RWPE2 (cell line): ENCODE data around the gene ZNF524.
A peak's percentile ranks its signal among the peaks of the same experiment; 100 is the strongest.

ENCODE experiments used
- ATAC-seq: fragments of 200-7000 bp; cut with Tn5 transposase; 3 replicates; pipeline ENCODE4 v1.9.1; 2021; ENCODE audit warnings: low read depth
- DNase-seq: peaks from one replicate; pipeline ENCODE4 v3.0.0-alpha.2; 2020; ENCODE audit warnings: low spot score
- H3K27ac ChIP-seq: fragments of 450-650 bp; 2 replicates; pipeline ENCODE4 v1.5.1; 2017; ENCODE audit warnings: mild to moderate bottlenecking; ENCODE audit not compliant: poor library complexity, severe bottlenecking
- H3K27me3 ChIP-seq: fragments of 250-450 bp; sonication (Bioruptor Pico); 2 replicates; pipeline ENCODE4 v1.5.1; 2021; ENCODE audit warnings: mild to moderate bottlenecking, moderate library complexity; ENCODE audit not compliant: insufficient read depth, poor library complexity, severe bottlenecking
- H3K36me3 ChIP-seq: fragments of 250-450 bp; sonication (Bioruptor Pico); 2 replicates; pipeline ENCODE4 v1.5.1; 2020; ENCODE audit warnings: low read depth, mild to moderate bottlenecking, moderate library complexity
- H3K4me1 ChIP-seq: fragments of 250-450 bp; sonication (Bioruptor Pico); 2 replicates; pipeline ENCODE4 v1.5.1; 2021; ENCODE audit warnings: mild to moderate bottlenecking, moderate library complexity; ENCODE audit not compliant: insufficient read depth, poor library complexity, severe bottlenecking
- H3K4me3 ChIP-seq: fragments of 250-450 bp; sonication (Bioruptor Pico); 2 replicates; pipeline ENCODE4 v1.5.1; 2021; ENCODE audit warnings: mild to moderate bottlenecking, moderate library complexity; ENCODE audit not compliant: severe bottlenecking
- H3K9me3 ChIP-seq: fragments of 250-450 bp; sonication (Bioruptor Pico); 2 replicates; pipeline ENCODE4 v1.5.1; 2021; ENCODE audit warnings: mild to moderate bottlenecking, moderate library complexity; ENCODE audit not compliant: severe bottlenecking
- CTCF ChIP-seq: fragments of 450-650 bp; IDR thresholded peaks from one replicate; pipeline ENCODE4 v1.5.1; 2017; ENCODE audit warnings: mild to moderate bottlenecking, moderate library complexity; ENCODE audit not compliant: poor library complexity, severe bottlenecking

The ZNF524 gene

DNA sequence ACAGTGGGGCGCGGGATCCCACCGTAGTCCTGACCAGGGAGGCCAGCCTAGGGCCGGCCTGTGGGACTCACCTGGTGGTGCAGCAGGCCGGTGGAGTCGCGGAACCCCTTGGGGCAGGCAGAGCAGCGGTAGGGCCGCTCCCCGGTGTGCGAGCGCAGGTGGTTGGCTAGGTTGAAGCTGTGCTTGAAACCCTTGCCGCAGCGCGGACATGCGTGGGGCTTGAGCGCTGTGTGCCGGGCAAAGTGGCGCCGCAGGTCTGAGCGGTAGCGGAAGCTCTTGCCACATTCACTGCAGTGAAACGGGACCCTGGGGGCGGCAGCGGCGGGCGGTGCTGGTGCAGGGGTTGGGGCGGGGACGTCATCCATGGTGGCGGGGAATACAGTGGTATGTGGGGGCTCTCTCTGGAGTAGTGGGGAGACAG is 2.6 kb upstream of the ZNF524 start:
- H3K36me3 ChIP-seq = peaks cover 24% of the 10 kb centered on the region
- no peak overlapping the region for H3K27ac ChIP-seq
- H3K4me1 ChIP-seq = peaks cover 9% of the 10 kb centered on the region
- no peak overlapping the region for H3K4me3 ChIP-seq
- H3K27me3 ChIP-seq = no peaks in the 10 kb centered on the region
- ATAC-seq (no peak), DNase-seq (no peak)
- no peaks in the 10 kb centered on the region for H3K9me3 ChIP-seq
- no peak for TF ChIP-seq CTCF

DNA sequence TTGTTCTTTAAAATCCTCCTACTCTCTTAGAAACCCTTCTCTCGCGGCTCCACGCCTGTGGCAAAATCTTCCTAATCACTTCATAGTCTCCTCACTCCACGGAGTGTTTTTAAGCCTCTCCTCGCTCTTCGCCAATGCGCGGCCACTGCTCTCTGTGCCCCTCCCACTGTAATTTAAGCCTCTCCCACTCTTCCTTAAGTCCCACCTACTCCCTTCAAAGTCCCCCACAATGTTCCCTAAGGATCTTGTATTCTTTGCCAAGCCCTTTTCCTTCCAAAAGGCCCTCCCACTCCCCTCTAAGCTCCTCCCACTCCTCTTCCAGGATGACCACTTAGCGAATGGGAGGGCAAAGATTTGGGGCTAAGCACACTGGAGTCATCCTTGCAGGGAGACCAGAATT is 2.1 kb upstream of the ZNF524 start:
- no peak overlapping the region for H3K4me3 ChIP-seq
- peaks cover 9% of the 10 kb centered on the region for H3K4me1 ChIP-seq
- peaks cover 24% of the 10 kb centered on the region for H3K36me3 ChIP-seq
- TF ChIP-seq CTCF = no peak
- no peaks in the 10 kb centered on the region for H3K9me3 ChIP-seq
- DNase-seq (no peak), ATAC-seq (no peak)
- H3K27ac ChIP-seq = no peak overlapping the region
- no peaks in the 10 kb centered on the region for H3K27me3 ChIP-seq

- Histone ChIP-seq H3K36me3 (peaks cover 24% of the 10 kb centered on the region), H3K4me3 (peak overlapping the region; percentile 67), H3K27ac (peak overlapping the region; percentile 83), H3K9me3 (no peaks in the 10 kb centered on the region), H3K4me1 (peaks cover 9% of the 10 kb centered on the region), H3K27me3 (no peaks in the 10 kb centered on the region)
- no peak for TF ChIP-seq CTCF
- ATAC-seq (peak; percentile 63), DNase-seq (peak; percentile 88)
Measured at GRCh38 chr19:55598719-55599467, 1.2 kb upstream of the ZNF524 start.

- peak; percentile 95 for DNase-seq
Measured at GRCh38 chr19:55599468-55599841, 633 bp upstream of the ZNF524 start, which contains the start of gene FIZ1. Gene FIZ1 (minus strand): TSS chr19:55599517. CDS start chr19:55597865, 1,652 bp downstream.

More at GRCh38 chr19:55599468-55599841, 633 bp upstream of the ZNF524 start, which contains the start of gene FIZ1:
- ATAC-seq = peak; percentile 80
- H3K9me3 ChIP-seq = no peaks in the 10 kb centered on the region
- peaks cover 9% of the 10 kb centered on the region for H3K4me1 ChIP-seq
- no peaks in the 10 kb centered on the region for H3K27me3 ChIP-seq
- peak within 1 kb of the TSS; percentile 83 for H3K27ac ChIP-seq
- peak within 1 kb of the TSS; percentile 67 for H3K4me3 ChIP-seq
- H3K36me3 ChIP-seq = peaks cover 24% of the 10 kb centered on the region
- no peak for TF ChIP-seq CTCF
